Smooth muscle cell (in vitro differentiated cells): ENCODE measurements around the gene PKIB. TPM values are rescaled to one million over a fixed set of nuclear protein-coding genes. Genes with fewer than 3 reads are reported as not detected.

ENCODE experiments used
- DNase-seq: peaks from one replicate; lab custom pipeline; 2025; ENCODE audit not compliant: unreplicated experiment; lab: John Stamatoyannopoulos, UW
- H2AFZ ChIP-seq: fragments of 200-600 bp; sonication (generic); 2 replicates; pipeline ENCODE4 v1.6.0; 2016; ENCODE audit warnings: antibody characterized with exemption, low read depth, mild to moderate bottlenecking
- H3F3A ChIP-seq: fragments of 200-600 bp; sonication (generic); 2 replicates; pipeline ENCODE4 v1.6.0; 2017; ENCODE audit warnings: antibody characterized with exemption, low read depth
- H3K27ac ChIP-seq: fragments of 200-600 bp; sonication (generic); 2 replicates; pipeline ENCODE4 v1.5.1; 2016; ENCODE audit warnings: low read depth, mild to moderate bottlenecking
- H3K27me3 ChIP-seq: fragments of 200-600 bp; sonication (generic); 2 replicates; pipeline ENCODE4 v1.6.1; 2016; ENCODE audit warnings: low read depth, mild to moderate bottlenecking
- H3K36me3 ChIP-seq: fragments of 200-600 bp; sonication (generic); 2 replicates; pipeline ENCODE4 v1.5.1; 2016; ENCODE audit warnings: low read depth
- H3K4me1 ChIP-seq: fragments of 200-600 bp; sonication (generic); 2 replicates; pipeline ENCODE4 v1.5.1; 2016; ENCODE audit warnings: low read depth
- H3K4me2 ChIP-seq: fragments of 200-600 bp; sonication (generic); 2 replicates; pipeline ENCODE4 v1.6.0; 2016; ENCODE audit warnings: mild to moderate bottlenecking
- H3K4me3 ChIP-seq: fragments of 200-600 bp; sonication (generic); 2 replicates; pipeline ENCODE4 v1.5.1; 2016; ENCODE audit warnings: mild to moderate bottlenecking
- H3K79me2 ChIP-seq: fragments of 200-600 bp; sonication (generic); 2 replicates; pipeline ENCODE4 v1.6.0; 2016; ENCODE audit warnings: low read depth, mild to moderate bottlenecking
- H3K9ac ChIP-seq: fragments of 200-600 bp; sonication (generic); 2 replicates; pipeline ENCODE4 v1.6.0; 2016; ENCODE audit warnings: low read depth
- H3K9me3 ChIP-seq: fragments of 200-600 bp; sonication (generic); replicated peaks from 2 replicates; pipeline ENCODE4 v1.5.1; 2016; ENCODE audit warnings: low read depth
- H4K20me1 ChIP-seq: fragments of 200-600 bp; sonication (generic); 2 replicates; pipeline ENCODE4 v1.6.0; 2016; ENCODE audit warnings: low read depth
- WGBS: methylation state at CpG from one replicate; pipeline ENCODE4 v1.1.7; 2016; ENCODE audit warnings: low lambda C conversion rate; 5-methylcytosine and 5-hydroxymethylcytosine counted together
- polyA plus RNA-seq: library from polyadenylated mRNA; unstranded; fragments of >200 nt; fragmentation: Nextera tagmentation; extraction: Ambion mirVana; gene quantifications from 2 replicates; pipeline ENCODE4 v1.2.1, GENCODE V29; 2016
- total RNA-seq: library from RNA; depleted of rRNA; stranded (reverse); fragments of >200 nt; gene quantifications from 2 replicates; pipeline ENCODE4 v1.2.3, GENCODE V29; 2014
- TF ChIP-seq, protein P1 (sequence below): fragments of 200-600 bp; sonication (generic); IDR thresholded peaks from 2 replicates; pipeline ENCODE4 v1.5.1; 2017; ENCODE audit warnings: borderline replicate concordance, mild to moderate bottlenecking, antibody characterized with exemption; ENCODE audit not compliant: insufficient read depth, poor library complexity, severe bottlenecking

Gene PKIB
- total and polyA plus RNA-seq, 2 experiments from 2014 or later: 65.6 to 82.6 TPM

DNA sequence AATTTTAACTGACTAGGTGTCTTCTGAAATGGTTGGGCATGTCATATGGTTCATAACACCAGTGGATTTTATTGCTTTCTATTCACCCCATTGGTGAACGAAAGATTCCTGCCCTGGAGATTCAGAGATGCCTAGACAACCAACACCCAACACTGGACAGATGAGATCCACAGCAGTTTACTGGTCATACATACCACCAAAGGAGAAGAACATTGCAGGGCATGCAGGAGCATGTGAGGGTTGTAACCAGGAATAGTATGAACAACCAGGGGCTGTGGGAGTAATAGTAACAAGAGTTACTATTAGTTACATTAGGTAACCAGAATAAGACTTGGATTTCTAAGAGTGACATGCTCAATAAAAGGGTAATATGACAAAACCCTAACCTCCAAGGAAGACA, 91.5 kb downstream of the PKIB start:
- H3K79me2 ChIP-seq: no peaks in the 10 kb centered on the region
- H4K20me1 ChIP-seq: no peaks in the 10 kb centered on the region
- no peak overlapping the region for H3K9ac ChIP-seq
- H3K4me3 ChIP-seq: no peak overlapping the region
- H3K4me2 ChIP-seq: no peak overlapping the region
- H3K9me3 ChIP-seq: no peaks in the 10 kb centered on the region
- no peaks in the 10 kb centered on the region for H3F3A ChIP-seq
- no peak overlapping the region for H3K27ac ChIP-seq
- 96% methylated on average over 1 of the region's 1 CpG for WGBS
- H3K27me3 ChIP-seq: no peaks in the 10 kb centered on the region
- TF ChIP-seq, protein P1, sequence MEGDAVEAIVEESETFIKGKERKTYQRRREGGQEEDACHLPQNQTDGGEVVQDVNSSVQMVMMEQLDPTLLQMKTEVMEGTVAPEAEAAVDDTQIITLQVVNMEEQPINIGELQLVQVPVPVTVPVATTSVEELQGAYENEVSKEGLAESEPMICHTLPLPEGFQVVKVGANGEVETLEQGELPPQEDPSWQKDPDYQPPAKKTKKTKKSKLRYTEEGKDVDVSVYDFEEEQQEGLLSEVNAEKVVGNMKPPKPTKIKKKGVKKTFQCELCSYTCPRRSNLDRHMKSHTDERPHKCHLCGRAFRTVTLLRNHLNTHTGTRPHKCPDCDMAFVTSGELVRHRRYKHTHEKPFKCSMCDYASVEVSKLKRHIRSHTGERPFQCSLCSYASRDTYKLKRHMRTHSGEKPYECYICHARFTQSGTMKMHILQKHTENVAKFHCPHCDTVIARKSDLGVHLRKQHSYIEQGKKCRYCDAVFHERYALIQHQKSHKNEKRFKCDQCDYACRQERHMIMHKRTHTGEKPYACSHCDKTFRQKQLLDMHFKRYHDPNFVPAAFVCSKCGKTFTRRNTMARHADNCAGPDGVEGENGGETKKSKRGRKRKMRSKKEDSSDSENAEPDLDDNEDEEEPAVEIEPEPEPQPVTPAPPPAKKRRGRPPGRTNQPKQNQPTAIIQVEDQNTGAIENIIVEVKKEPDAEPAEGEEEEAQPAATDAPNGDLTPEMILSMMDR: no peak
- H2AFZ ChIP-seq: no peak overlapping the region
- H3K4me1 ChIP-seq: no peaks in the 10 kb centered on the region
- H3K36me3 ChIP-seq: no peaks in the 10 kb centered on the region
- DNase-seq: no peak

DNA sequence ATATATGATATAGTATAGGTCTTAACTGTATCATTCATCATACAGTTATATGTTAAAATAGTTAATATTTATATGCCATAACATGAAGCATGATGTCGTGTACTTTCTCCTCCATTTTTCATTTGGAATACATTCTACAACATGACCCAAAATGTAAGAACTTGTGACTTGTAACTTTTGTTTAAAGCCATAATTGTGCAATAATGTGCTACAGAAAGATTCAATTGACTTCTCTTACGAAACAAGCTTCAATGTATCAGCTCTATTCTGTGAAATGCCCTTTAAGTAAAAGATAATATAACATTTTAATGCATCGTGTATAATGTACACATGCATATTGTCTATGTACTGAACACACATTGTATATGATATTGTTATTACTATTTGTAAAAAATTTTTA, 92.6 kb downstream of the PKIB start:
- H3K4me2 ChIP-seq: no peak overlapping the region
- no peaks in the 10 kb centered on the region for H3K9me3 ChIP-seq
- no peak overlapping the region for H3K4me3 ChIP-seq
- H3F3A ChIP-seq: no peaks in the 10 kb centered on the region
- TF ChIP-seq, protein P1: no peak
- H3K27me3 ChIP-seq: no peaks in the 10 kb centered on the region
- no peak for DNase-seq
- H3K27ac ChIP-seq: no peak overlapping the region
- no peaks in the 10 kb centered on the region for H3K36me3 ChIP-seq
- WGBS: 79% methylated on average over 3 of the region's 3 CpGs
- H3K9ac ChIP-seq: no peak overlapping the region
- no peak overlapping the region for H2AFZ ChIP-seq
- H3K4me1 ChIP-seq: no peaks in the 10 kb centered on the region
- H3K79me2 ChIP-seq: no peaks in the 10 kb centered on the region
- H4K20me1 ChIP-seq: no peaks in the 10 kb centered on the region

DNA sequence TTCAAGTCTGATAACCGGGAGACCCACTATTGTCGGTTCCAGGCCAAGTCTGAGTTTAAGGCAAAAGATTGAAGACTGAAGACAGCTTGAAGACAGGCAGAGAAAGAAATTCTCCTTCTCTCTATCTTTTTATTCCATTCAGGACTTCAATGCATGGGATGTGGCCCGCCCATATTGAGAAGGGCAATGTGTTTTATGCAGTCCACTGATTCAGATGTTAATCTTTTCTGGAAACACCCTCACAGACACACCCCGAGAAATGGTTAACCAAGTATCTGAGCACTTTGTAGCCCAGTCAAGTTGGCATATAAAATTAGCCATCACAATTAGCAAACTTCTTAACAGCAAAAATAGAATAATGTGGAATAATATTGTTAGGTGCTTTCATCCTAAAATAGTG, 93.9 kb downstream of the PKIB start:
- DNase-seq: no peak
- 98% methylated on average over 4 of the region's 4 CpGs for WGBS
- Histone ChIP-seq H4K20me1 (no peaks in the 10 kb centered on the region), H3K4me1 (no peaks in the 10 kb centered on the region), H2AFZ (no peak overlapping the region), H3K36me3 (no peaks in the 10 kb centered on the region), H3K27ac (no peak overlapping the region), H3K79me2 (no peaks in the 10 kb centered on the region), H3K27me3 (no peaks in the 10 kb centered on the region), H3K9me3 (no peaks in the 10 kb centered on the region), H3K4me2 (no peak overlapping the region), H3F3A (no peaks in the 10 kb centered on the region), H3K4me3 (no peak overlapping the region), H3K9ac (no peak overlapping the region)
- TF ChIP-seq, protein P1: no peak

DNA sequence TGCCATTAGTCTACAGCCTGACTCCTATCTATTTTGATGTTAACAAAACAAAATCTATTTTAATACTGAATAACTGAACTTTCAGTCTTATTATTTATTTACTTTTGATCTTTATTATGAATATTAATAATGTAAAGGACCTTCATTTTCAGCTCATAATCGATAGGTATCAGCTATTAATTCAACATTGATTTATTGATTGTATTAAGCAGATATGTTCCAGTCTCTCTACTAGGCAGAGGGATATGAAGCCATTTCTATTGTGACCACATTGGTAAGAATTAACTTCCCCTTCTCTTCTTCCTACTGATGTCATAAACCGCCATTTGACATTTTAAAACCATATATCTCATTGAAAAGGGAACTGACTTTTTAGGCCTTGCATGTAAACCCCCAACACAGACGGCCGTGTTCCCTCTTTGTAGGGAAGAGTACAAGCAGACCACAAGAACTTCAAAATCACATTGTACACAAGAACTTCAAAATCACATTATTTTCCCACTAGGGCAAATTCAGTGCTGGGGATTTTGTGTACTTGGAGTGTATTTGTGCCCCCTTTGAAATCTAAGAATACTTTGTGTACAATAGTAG, 99.8 kb downstream of the PKIB start:
- Histone ChIP-seq H3K9me3 (no peaks in the 10 kb centered on the region), H3K4me3 (no peak overlapping the region), H3K27me3 (no peaks in the 10 kb centered on the region), H2AFZ (no peak overlapping the region), H3K79me2 (no peaks in the 10 kb centered on the region), H3K4me1 (peaks cover 8% of the 10 kb centered on the region), H3K4me2 (no peak overlapping the region), H4K20me1 (no peaks in the 10 kb centered on the region), H3K27ac (no peak overlapping the region), H3F3A (no peaks in the 10 kb centered on the region), H3K36me3 (no peaks in the 10 kb centered on the region), H3K9ac (no peak overlapping the region)
- TF ChIP-seq, protein P1: no peak
- WGBS: 88% methylated on average over 4 of the region's 4 CpGs
- no peak for DNase-seq
